Stimulated activated CD8-positive, alpha-beta memory T cell treated with anti-CD3 and anti-CD28 coated beads, Interleukin-15, amount 100 ng/mL, for 4 hours (primary cell): ENCODE data around the gene SERPINB1.

ENCODE experiments used
- DNase-seq, 2 donors: peaks; one replicate each; pipeline ENCODE4 v3.0.0-alpha.2; 2020; ENCODE audit warnings: low read depth in 2 of 2

Gene SERPINB1

GRCh38 chr6:2793534-2794151, 48.0 kb downstream of the SERPINB1 start:
- no peak for DNase-seq

- DNase-seq = no peak
These were observed 49.1 kb downstream of the SERPINB1 start for GRCh38 chr6:2792330-2793110.

- no peak for DNase-seq
These were observed 50.2 kb downstream of the SERPINB1 start for GRCh38 chr6:2791450-2791974.

GRCh38 chr6:2790588-2791449, 50.8 kb downstream of the SERPINB1 start:
- DNase-seq = no peak

- DNase-seq = no peak
These were observed 55.4 kb downstream of the SERPINB1 start for GRCh38 chr6:2786269-2786668.

GRCh38 chr6:2784930-2785329, 56.7 kb downstream of the SERPINB1 start:
- DNase-seq = no peak

- DNase-seq = no peak
These were observed 57.6 kb downstream of the SERPINB1 start for GRCh38 chr6:2784061-2784460.

- no peak for DNase-seq
These were observed 58.3 kb downstream of the SERPINB1 start for GRCh38 chr6:2783188-2783963.

GRCh38 chr6:2782825-2783187, 58.9 kb downstream of the SERPINB1 start:
- DNase-seq = no peak

GRCh38 chr6:2782356-2782708, 59.3 kb downstream of the SERPINB1 start:
- DNase-seq = no peak
